Endothelial cell of umbilical vein (primary cell): ENCODE results near the gene DIAPH3.

ENCODE experiments used
- EZH2 ChIP-seq: IDR thresholded peaks from 2 replicates; pipeline ENCODE4 v1.6.1; 2012; ENCODE audit warnings: borderline replicate concordance, low read depth, mild to moderate bottlenecking, moderate library complexity, low read length, inconsistent platforms; ENCODE audit not compliant: severe bottlenecking
- GATA2 ChIP-seq: IDR thresholded peaks from 2 replicates; pipeline ENCODE4 v1.7.0; 2011; ENCODE audit warnings: low read depth, mild to moderate bottlenecking, moderate library complexity, mixed read lengths, low read length; ENCODE audit not compliant: insufficient read length, insufficient read depth
- JUN ChIP-seq: IDR thresholded peaks from 2 replicates; pipeline ENCODE4 v1.6.1; 2011; ENCODE audit warnings: borderline replicate concordance, low read depth; ENCODE audit not compliant: insufficient read length, insufficient read depth
- MYC ChIP-seq: IDR thresholded peaks from one replicate; pipeline ENCODE4 v1.6.1; 2011; ENCODE audit warnings: mild to moderate bottlenecking, low read depth, low read length
- POLR2A ChIP-seq: IDR thresholded peaks from 2 replicates; pipeline ENCODE4 v1.6.1; 2012; ENCODE audit warnings: low read depth, mild to moderate bottlenecking, control low read depth, low read length
- POLR2AphosphoS5 ChIP-seq: IDR thresholded peaks from 2 replicates; pipeline ENCODE4 v1.6.1; 2012; ENCODE audit warnings: low read depth, mild to moderate bottlenecking, control low read depth, low read length, moderate library complexity; ENCODE audit not compliant: insufficient read depth
- TF ChIP-seq, protein P1 (sequence below): IDR thresholded peaks from 2 replicates; pipeline ENCODE4 v1.6.1; 2011; ENCODE audit not compliant: insufficient read depth, insufficient read length
- TF ChIP-seq, protein P2 (sequence below), 2 donors: IDR thresholded peaks; 1 replicate in 1 of 2; 2 replicates in 1 of 2; pipeline ENCODE4 v1.5.1; 2011; ENCODE audit warnings: low read length in 2 of 2, mild to moderate bottlenecking in 2 of 2, moderate library complexity in 2 of 2, control low read depth in 1 of 2, inconsistent platforms in 1 of 2, low read depth in 1 of 2; ENCODE audit not compliant: insufficient read depth in 1 of 2; ENCODE audit errors: extremely low read depth in 1 of 2

DNA sequence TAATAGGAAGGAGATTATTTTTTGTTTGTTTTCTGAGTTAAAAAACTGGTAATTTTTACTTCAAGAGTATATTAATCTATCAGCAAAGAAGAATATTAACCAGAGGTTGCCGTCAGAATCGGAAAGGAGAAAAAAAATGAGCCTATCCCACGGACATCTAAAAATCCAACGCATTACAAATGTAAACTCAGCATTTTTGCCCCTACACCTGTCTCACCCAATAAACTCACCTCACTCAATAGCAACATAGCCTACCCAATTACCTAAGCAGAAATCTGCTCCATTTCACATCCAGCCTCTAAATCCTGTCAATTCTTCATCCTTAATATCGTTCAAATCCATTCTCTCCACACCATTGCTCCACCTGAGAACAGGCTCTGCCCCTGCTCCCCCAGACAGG, 10.4 kb upstream of the DIAPH3 start:
- TF ChIP-seq, protein P1, sequence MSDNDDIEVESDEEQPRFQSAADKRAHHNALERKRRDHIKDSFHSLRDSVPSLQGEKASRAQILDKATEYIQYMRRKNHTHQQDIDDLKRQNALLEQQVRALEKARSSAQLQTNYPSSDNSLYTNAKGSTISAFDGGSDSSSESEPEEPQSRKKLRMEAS, result no peak
- TF ChIP-seq, protein P2, sequence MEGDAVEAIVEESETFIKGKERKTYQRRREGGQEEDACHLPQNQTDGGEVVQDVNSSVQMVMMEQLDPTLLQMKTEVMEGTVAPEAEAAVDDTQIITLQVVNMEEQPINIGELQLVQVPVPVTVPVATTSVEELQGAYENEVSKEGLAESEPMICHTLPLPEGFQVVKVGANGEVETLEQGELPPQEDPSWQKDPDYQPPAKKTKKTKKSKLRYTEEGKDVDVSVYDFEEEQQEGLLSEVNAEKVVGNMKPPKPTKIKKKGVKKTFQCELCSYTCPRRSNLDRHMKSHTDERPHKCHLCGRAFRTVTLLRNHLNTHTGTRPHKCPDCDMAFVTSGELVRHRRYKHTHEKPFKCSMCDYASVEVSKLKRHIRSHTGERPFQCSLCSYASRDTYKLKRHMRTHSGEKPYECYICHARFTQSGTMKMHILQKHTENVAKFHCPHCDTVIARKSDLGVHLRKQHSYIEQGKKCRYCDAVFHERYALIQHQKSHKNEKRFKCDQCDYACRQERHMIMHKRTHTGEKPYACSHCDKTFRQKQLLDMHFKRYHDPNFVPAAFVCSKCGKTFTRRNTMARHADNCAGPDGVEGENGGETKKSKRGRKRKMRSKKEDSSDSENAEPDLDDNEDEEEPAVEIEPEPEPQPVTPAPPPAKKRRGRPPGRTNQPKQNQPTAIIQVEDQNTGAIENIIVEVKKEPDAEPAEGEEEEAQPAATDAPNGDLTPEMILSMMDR (IDR thresholded peaks at IDR 0.05; ENCODE audit: extremely low read depth in 1 of 2, insufficient read depth in 1 of 2, low read depth in 1 of 2, low read length in 2 of 2), result no peak
- no peak for TF ChIP-seq JUN
- TF ChIP-seq POLR2AphosphoS5, result no peak
- no peak for TF ChIP-seq EZH2
- no peak for TF ChIP-seq POLR2A
- no peak for TF ChIP-seq MYC
- no peak for TF ChIP-seq GATA2
